Activated naive CD4-positive, alpha-beta T cell (primary cell): Measurements from ENCODE around the gene ODC1.
"Not testable (repeated sequence)": the region's sequence is repeated elsewhere in the genome, so short reads cannot be mapped to it uniquely, and the experiment has no call there.

Source experiments
- DNase-seq, 4 experiments: peaks; one replicate each; lab custom pipeline; 2025; lab: John Stamatoyannopoulos, UW

ODC1 gene

GRCh38 chr2:10447895-10448575 lies at the start of gene ODC1:
TSS of gene ODC1 (minus strand) at chr2:10448327. CDS start at chr2:10445032, 3,295 bp downstream.
- peak; percentile 97 to 99 (median 98) for DNase-seq

GRCh38 chr2:10497797-10498251 lies 49.7 kb upstream of the ODC1 start:
- DNase-seq = no peak

DNA sequence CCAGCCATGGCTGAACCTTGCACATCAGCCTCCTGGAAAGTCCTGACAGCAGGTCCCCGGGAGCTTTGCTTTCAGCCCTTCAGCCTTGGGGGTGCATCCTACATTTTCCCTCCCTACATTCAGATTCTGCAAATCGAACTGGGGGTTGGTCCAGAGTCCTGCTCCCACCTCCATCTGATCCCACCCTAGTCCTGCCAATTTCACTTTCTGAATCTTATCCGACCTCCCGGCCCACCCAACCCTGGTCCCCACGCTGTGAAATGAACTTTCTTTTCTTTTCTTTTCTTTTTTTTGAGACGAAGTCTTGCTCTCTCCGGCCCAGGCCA lies 47.8 kb upstream of the ODC1 start:
- no peak for DNase-seq

GRCh38 chr2:10495311-10495987 lies 47.3 kb upstream of the ODC1 start:
- DNase-seq = no peak

DNA sequence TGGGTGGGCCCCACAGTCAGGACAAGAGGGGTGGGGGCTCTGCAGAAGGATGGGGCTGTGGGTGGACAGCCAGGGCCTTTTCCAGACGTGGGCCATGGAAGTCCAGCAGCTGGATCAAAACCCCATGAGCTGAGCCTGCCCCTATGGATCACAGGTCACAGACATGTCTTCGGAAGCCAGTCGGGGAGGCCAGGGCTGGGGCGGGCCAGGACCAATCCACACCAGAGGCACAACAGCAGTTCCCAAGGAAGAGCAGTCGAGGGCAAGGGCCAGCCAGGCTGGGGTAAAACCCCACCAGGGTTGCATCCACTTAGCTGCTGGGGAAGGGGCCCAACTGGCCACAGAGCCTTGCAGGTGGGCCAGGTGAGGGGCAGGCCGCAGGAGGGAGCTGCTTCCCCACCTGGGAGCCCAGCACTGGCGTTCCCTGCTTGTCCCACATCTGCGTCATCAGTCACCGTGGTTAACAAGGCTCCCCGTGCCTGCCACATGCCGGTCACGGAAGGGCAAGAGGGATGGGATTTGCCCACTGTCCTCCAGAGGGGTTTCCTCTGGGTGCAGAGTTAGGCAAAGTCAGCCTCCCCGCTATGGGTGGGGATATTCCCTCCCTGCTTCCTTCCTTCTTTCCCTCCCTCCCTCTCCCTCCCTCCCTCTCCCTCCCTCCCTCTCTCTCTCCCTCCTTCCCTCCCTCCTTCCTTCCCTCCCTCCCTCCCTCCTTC lies 46.4 kb upstream of the ODC1 start:
- DNase-seq = no peak

DNA sequence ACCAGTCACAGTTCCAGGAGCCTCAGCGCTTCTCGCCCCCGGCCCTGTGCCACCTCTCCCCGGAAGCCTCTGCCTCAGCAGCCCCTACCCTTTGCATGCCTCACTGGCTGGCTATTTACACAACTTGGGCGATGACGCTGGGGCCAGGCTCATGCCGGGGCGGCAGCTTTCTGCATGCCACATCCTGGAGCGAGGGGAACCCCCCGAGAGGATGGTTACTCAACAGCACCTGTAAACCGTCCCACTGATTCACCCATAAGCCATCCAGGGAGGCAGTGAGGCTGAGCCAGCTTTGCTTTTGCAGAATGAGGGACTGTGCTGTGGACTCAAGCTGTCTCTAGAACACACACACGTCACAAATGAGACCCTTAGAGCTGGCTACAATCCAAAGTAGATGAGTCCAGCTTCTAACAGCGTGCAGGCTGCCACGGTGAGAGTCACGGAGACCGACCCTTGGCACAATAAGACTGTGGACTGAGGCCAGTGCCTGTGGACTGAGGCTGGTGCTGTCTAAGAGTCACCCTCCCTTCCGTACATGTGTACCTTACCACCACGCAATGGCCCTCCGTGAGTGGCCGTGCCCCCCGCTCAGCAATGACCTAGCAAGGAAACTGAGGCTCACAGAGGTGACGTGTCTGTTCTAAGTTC lies 45.6 kb upstream of the ODC1 start:
- peak in 1 of 4 experiments; percentile 29 for DNase-seq

- no peak for DNase-seq
Observed at GRCh38 chr2:10493075-10493633, 45.0 kb upstream of the ODC1 start.

GRCh38 chr2:10490806-10491291 lies 42.7 kb upstream of the ODC1 start:
- DNase-seq = no peak

- DNase-seq = no peak
Observed at GRCh38 chr2:10489842-10490555, 41.9 kb upstream of the ODC1 start.

- not testable (repeated sequence) for DNase-seq
Observed at GRCh38 chr2:10488142-10488541, 40.0 kb upstream of the ODC1 start.

DNA sequence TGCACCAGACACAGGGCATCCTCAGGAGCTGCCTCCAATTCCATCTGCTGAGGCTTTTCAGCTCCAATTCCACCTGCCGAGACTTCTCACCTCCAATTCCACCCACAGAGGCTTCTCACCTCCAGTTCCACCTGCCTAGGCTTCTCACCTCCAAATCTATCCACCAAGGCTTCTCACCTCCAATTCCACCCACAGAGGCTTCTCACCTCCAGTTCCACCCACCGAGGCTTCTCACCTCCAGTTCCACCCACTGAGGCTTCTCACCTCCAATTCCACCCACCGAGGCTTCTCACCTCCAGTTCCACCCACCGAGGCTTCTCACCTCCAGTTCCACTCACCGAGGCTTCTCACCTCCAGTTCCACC lies 39.6 kb upstream of the ODC1 start:
- DNase-seq = not testable (repeated sequence)

- no peak for DNase-seq
Observed at GRCh38 chr2:10487081-10487740, 39.1 kb upstream of the ODC1 start.

GRCh38 chr2:10486601-10487079 lies 38.5 kb upstream of the ODC1 start:
- no peak for DNase-seq

DNA sequence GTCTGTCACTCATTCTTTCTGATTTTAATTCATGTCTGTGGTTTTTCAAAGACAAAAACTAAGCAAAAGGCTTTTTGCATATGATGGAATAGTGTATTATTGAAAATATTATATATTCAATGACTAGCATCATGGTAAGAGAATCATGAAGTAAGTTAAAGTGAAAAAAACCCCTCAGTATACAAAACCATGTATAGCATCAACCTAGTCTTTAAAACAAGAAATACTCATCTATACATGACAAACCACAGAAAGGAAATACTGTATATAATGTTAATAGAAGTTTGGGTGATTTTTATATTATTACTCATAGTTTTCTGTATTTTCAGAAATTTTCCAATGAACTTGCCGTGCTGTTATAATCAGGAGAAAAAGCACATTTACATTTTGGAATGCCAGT lies 38.0 kb upstream of the ODC1 start:
- no peak for DNase-seq

DNA sequence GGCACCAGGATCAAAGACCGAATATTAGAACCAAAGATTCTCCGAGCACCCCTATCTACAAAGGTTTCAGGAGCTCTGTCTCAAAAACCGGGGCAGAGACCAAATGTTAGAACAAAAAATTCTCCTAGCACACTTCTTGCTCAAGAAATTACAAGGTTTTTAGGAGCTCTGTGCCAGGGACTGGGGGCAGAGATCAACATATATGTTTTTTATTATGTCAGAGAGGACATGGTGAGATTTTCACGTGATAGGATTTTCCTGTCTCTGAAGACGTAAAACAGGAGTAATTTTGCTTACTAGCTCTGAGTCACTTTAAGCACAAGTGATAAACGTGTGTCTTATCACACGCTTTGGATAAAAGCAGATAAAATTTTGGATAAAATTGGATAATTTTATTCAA lies 34.8 kb upstream of the ODC1 start:
- no peak for DNase-seq

DNA sequence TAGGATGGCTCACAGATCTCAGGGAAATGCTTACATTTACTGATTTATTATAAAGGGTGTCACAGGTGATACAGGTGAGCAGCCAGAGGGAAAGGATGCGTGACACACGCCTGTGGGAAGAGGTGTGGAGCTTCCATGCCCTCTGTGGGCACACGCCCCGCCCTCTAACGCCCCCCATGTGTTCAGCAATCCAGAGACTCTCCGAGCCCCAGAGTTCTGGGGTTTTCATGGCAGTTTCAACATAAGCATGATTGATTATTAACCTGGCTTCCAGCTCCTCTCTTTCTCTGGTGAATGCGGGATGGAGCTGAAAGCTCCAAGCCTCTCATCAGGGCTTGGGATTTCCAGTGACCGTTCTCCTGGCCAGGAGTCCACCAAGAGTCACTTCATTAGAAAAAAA lies 34.3 kb upstream of the ODC1 start:
- no peak for DNase-seq

GRCh38 chr2:10481666-10482157 lies 33.6 kb upstream of the ODC1 start:
- no peak for DNase-seq

DNA sequence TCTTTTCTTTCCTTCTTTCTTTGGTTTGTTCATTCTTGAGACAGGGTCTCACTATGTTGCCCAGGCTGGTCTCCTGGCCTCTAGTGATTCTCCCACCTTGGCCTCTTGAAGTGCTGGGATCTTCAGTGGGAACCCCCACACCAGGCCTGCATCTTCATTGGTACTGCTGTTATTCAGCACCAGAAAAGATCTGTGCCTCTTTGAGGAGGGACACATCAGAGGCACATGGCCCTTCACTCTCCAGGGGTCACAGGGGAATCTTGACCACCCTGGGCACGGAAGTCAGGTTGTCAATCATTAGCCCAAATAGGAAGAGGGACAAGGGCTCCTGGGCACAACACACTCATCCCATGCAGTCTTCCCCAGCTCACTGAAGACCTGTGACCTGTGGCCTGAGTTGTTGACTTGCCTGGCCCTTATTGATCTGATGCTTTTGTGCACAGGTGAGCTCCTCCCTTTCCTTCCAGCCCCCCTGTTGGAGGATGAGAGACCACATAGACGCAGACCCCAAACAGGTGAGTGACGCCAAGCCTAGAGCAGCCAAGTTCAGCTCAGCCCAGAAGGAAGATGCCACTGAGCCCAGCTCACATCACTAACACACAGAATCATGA lies 33.0 kb upstream of the ODC1 start:
- DNase-seq = no peak

GRCh38 chr2:10480359-10480949 lies 32.3 kb upstream of the ODC1 start:
- no peak for DNase-seq

DNA sequence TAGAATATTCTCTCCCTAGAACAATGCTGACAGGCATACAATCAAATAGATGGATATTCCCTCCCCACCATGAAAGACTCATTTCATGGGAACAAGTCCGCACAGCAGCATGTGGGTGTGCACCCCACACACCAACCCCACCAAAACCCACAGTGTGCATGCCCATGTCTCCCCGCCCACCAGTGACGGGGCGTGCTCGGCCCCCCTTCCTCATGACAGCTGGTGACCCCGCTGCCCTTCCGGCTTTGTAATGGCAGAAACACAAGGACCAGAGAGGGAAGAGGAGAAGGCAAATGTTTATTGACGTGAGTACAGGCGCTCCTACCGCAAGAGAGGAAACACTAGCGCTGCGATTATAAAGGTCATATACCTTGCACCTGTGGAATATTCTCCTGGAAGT lies 30.8 kb upstream of the ODC1 start:
- DNase-seq = no peak
